ENCODE measurements around the gene LRRC25. TPM values are rescaled to one million over a fixed set of nuclear protein-coding genes. Genes with fewer than 3 reads are reported as not detected.

The LRRC25 gene
- total and polyA plus RNA-seq, 2 of the 4 experiments (the other 2 are of a cell fraction), result 0.03 TPM; not detected in 1

- POLR2A ChIA-PET (ENCODE audit: unreplicated experiment), result no interaction called here
- Histone ChIP-seq H3K36me3 (ENCODE audit: control insufficient read depth, insufficient read depth, low read length) (peaks cover 13% of the 10 kb centered on the region; the same call in 1 of the 2 replicates), H3K27me3 (ENCODE audit: control insufficient read depth, insufficient read depth, low read length) (no peaks in the 10 kb centered on the region), H3K14ac (replicated peaks; ENCODE audit: low read depth, low read length) (no peak overlapping the region), H3K4me1 (ENCODE audit: control insufficient read depth, insufficient read depth, low read length) (peaks cover 19% of the 10 kb centered on the region), H3K9ac (ENCODE audit: low read depth, low read length) (no peak overlapping the region), H3K4me3 (ENCODE audit: insufficient read depth, low read depth, low read length) (peak overlapping the region; percentile 37; the same call in 1 of the 2 replicates), H3K18ac (ENCODE audit: low read depth, low read length) (no peak overlapping the region), H2BK20ac (ENCODE audit: low read depth, low read length) (no peak overlapping the region), H2AFZ (replicated peaks; ENCODE audit: low read length, poor library complexity) (peak overlapping the region; percentile 73), H4K8ac (ENCODE audit: low read depth in 2 of 2, low read length in 2 of 2) (peak overlapping the region in 1 of 2 experiments; percentile 49; a peak in 1 of 4 replicates), H3K23ac (ENCODE audit: low read depth, low read length) (no peak overlapping the region), H2AK9ac (replicated peaks; ENCODE audit: low read depth, low read length, poor library complexity) (peak overlapping the region; percentile 85), H2BK5ac (ENCODE audit: low read depth, low read length, poor library complexity, severe bottlenecking) (no peak overlapping the region), H3K9me3 (ENCODE audit: control insufficient read depth, insufficient read depth, low read length) (no peaks in the 10 kb centered on the region), H4K91ac (ENCODE audit: insufficient read depth, low read depth, low read length) (no peak overlapping the region), H3K79me1 (ENCODE audit: low read depth in 1 of 2, low read length in 2 of 2) (peaks cover 7 to 38% of the 10 kb centered on the region in 2 experiments; a peak in 2 of 4 replicates), H3K56ac (ENCODE audit: extremely low read depth, insufficient read depth, low read length) (no peak overlapping the region), H3K9me1 (ENCODE audit: insufficient read depth, low read length) (peaks cover 3% of the 10 kb centered on the region; the same call in 1 of the 2 replicates), H3K27ac (ENCODE audit: insufficient read depth, low read length) (no peak overlapping the region), H3K4ac (ENCODE audit: low read depth, low read length) (0 out of 2 replicates have a peak overlapping the region, but pooled peaks have one; percentile 35), H2AK5ac (ENCODE audit: low read depth, low read length) (peak overlapping the region; percentile 50), H3K4me2 (ENCODE audit: low read depth, low read length) (peak overlapping the region; percentile 60), H2BK15ac (ENCODE audit: low read depth, low read length) (no peak overlapping the region), H2BK120ac (ENCODE audit: low read depth, low read length) (no peak overlapping the region), H4K20me1 (ENCODE audit: insufficient read depth, low read length) (peaks cover 23% of the 10 kb centered on the region), H4K5ac (ENCODE audit: low read depth, low read length) (no peak overlapping the region)
- intact Hi-C loops (cut with micrococcal nuclease) (no loop called here), in situ Hi-C loops (cut with MboI; ENCODE audit: low sequenced_read_pairs) (no loop called here), dilution Hi-C loops (cut with HindIII; ENCODE audit: low sequenced_read_pairs, unreplicated experiment) (no loop called here)
- BruUV-seq (replicated peaks), result no TSS peak
- 46% methylated on average over 22 of the region's 59 CpGs; no CpG with 5 or more reads in 1 of the 2 experiments for WGBS, 2 experiments (ENCODE audit: extremely low coverage in 2 of 2, insufficient read length in 1 of 2)
- TF ChIP-seq RAD21 (IDR thresholded peaks at IDR 0.05; ENCODE audit: low read length) (no peak), SMC3 (IDR thresholded peaks at IDR 0.05; ENCODE audit: low read depth, low read length) (no peak), USF2 (IDR thresholded peaks at IDR 0.05; ENCODE audit: low read depth, low read length) (no peak), POLR2A (IDR thresholded peaks at IDR 0.05; ENCODE audit: low read depth, low read length) (no peak), FOS (IDR thresholded peaks at IDR 0.05; ENCODE audit: low read depth, low read length) (no peak), MAZ (IDR thresholded peaks at IDR 0.05; ENCODE audit: borderline replicate concordance, low read depth, low read length) (no peak), CTCF (conservative IDR thresholded peaks at IDR 0.05; ENCODE audit: low read depth, low read length) (no peak)
- CTCF ChIA-PET, result no interaction called here
- DNase-seq, result no peak
- no peak for ATAC-seq (ENCODE audit: low read depth)
These were observed 35.7 kb upstream of the LRRC25 start for GRCh38 chr19:18433015-18433691.
